HG03469 (cell line): Measurements from ENCODE around the gene GSTT2B.
"Not testable (repeated sequence)": the region's sequence is repeated elsewhere in the genome, so short reads cannot be mapped to it uniquely, and the experiment has no call there.

ENCODE experiments used
- ATAC-seq: cut with Tn5 transposase; IDR thresholded peaks from one replicate; pipeline ENCODE4 v1.9.1; 2021; ENCODE audit warnings: mild to moderate bottlenecking, moderate library complexity, moderate number of reproducible peaks; ENCODE audit not compliant: unreplicated experiment

GSTT2B gene

GRCh38 chr22:23949764-23950163, 11.2 kb downstream of the GSTT2B start:
- ATAC-seq: not testable (repeated sequence)

DNA sequence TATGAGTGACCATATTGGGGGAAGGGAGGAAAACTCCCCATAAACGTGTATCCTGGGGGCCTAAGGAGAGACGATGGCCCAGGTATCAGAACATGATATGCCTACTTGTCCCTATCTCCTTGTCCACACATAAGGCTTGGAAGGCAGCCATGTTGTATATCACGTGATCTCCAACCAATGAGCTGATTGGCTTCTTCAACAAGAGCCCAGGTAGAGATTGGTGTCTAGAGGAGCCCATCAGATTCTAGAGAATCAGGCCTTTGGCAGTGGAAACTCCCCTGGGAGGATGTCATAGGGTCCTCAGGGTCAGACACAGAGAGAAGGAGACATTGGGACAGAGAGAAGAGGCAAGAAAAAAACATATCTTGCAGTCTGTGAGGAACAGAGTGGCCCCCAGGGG, 13.6 kb downstream of the GSTT2B start:
- ATAC-seq: not testable (repeated sequence)

- not testable (repeated sequence) for ATAC-seq
Measured at GRCh38 chr22:23940166-23940565, 20.8 kb downstream of the GSTT2B start.

- no peak for ATAC-seq
Measured at GRCh38 chr22:23939017-23939357, 22.0 kb downstream of the GSTT2B start.

DNA sequence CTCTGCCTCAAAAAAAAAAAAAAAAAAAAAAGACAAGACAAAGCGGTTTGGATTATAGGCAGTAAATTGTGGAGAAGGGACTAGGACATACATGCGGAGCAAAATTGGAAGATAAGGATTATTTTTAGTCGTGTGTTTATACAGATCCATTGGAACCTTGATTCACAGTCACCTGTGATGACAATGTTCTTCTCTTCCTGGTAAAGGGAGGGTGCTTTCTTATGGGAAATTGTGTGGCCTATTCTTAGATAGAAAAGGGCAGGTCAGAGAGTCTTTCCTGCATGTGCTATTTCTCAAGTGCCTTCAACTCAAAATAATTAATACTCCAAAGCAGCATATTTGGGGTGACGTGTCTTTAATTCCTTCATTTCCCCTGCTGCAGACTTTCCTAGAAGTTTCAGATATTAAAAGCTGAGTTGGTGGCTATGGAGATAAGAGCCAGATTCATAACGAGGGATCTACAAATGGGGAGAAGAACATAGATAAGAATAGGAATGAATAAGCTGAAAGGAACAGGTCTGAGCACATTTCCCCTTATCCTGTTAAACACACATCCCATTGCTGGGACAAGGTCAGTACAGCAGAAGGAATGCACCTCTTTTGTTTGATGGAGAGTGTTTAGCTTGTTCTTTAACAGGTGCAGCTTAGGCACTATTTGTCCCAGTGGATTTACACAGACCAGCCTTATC, 22.5 kb downstream of the GSTT2B start:
- ATAC-seq: no peak

GRCh38 chr22:23926561-23926960, 34.4 kb downstream of the GSTT2B start:
- ATAC-seq: no peak

DNA sequence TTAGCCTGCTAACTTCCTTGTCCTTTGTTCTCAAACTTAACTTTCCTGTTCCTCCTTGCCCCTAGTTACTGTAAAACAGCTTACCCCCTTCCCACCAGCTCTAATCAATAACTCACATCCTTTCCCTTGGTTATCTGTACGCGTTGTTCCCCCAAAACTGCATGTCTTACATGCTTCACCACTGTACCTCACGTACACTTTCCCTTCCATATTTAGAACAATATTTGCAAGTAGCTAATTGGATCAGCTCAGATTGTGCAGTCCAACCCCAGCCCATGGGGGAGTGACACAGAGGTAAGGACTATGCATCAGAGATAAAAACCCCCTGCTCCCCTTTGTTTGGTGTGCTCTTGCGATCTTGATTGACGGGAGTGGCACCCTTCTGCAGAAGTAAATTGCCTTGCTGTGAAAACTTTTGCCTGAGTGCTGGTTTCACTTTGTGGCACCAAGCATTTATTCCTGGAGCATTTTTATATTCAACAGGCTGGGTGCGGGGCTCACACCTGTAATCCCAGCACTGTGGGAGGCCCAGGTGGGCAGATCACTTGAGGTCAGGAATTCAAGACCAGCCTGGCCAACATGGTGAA, 35.9 kb downstream of the GSTT2B start:
- no peak for ATAC-seq

- no peak for ATAC-seq
Measured at GRCh38 chr22:23922921-23923320, 38.1 kb downstream of the GSTT2B start.

- not testable (repeated sequence) for ATAC-seq
Measured at GRCh38 chr22:23921586-23922201, 39.3 kb downstream of the GSTT2B start.

GRCh38 chr22:23920267-23920611, 40.8 kb downstream of the GSTT2B start:
- ATAC-seq: not testable (repeated sequence)

GRCh38 chr22:23915290-23915689, 45.7 kb downstream of the GSTT2B start:
- ATAC-seq: no peak

DNA sequence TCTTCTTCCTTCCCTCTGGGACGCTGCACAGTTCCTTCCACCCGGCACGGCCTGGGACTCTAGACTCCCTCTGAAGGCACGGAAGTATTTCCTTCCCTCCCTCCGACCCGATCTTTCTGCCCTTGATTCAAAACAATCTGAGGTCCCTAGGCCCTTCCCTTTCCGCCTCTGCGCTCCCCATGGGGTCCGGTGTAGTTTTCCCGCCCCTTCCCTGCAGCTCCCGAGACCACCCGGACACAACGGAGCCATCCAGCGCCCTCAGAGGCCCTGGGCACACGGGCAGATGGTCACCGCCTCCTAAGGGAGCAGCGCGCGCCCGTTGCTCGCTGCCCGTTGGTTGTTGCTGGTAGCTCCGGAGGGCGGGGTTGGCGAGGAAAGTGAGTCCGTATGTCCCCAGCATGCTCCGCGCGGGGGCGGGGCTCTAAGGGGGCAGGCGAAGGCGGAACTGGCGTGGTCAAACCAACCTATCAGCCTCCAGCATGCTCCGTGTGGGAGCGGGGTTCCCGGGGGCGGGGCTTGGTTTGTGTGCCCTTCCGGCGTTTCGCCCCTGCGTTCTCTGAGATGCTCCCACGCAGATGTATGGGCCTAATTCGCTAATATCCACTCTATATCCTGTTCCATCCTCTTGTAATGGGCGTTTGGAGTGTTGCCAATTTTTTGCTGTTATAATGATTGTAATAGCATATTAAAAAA, 47.2 kb downstream of the GSTT2B start:
- ATAC-seq: peak; percentile 79

GRCh38 chr22:23913306-23913660, 47.7 kb downstream of the GSTT2B start:
- ATAC-seq: no peak

DNA sequence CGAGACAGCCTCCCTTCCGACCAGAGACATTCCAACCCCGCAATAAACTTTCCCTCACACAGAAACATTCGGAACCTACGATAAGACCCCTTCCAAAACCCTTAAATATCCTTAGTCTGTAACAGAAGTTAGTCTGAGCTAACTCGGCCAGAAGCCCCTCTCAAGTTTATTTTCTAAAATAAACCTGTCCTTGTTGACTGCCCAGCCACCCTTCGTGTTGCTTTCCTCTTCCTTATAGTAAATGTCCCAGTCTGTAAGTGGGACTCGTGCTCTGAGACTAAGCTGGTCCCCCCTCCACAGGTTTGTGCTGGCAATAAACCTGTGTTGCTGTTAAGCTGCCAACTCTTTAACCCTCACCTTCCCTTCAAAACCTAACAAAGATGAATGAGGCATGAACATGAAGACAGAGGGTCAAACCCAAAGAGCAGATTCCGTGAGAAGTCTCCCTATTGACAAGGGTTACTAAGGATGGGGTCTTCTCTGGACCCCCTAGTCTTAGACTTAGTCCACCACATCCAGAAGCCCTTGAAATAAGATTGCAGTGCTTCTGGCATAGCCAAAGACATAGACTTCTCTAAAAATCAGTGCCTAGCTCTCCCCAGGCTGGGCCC, 48.6 kb downstream of the GSTT2B start:
- ATAC-seq: no peak

DNA sequence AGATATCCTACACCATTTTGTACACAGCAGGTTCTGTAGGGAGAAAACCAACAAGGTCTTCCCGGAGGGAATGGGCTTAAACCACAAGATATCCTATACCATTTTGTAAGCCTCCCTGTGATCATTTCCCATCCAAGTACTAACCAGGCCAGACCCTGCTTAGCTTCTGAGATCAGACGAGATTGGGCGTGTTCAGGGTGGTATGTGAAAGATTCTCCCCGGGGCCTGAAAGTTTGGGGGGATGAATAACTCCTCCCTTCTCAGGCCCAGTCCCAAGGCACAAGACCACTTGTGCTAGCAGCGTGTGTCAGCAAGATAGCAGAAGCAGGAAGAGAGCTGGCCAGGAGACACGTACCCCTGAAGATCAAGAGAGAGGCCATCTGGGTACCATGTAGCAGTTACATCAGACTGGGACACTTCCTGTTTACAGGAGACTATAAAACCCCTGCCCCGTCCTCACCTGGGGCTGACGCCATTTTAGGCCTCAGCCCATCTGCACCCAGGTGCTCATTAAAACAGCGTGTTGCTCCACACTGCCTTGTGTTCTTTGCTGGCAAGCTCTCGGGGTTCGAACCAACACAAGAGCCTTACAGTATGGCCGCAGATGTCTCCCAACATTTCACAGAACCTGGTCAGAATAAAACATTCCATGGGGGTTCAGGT, 49.5 kb downstream of the GSTT2B start:
- no peak for ATAC-seq

DNA sequence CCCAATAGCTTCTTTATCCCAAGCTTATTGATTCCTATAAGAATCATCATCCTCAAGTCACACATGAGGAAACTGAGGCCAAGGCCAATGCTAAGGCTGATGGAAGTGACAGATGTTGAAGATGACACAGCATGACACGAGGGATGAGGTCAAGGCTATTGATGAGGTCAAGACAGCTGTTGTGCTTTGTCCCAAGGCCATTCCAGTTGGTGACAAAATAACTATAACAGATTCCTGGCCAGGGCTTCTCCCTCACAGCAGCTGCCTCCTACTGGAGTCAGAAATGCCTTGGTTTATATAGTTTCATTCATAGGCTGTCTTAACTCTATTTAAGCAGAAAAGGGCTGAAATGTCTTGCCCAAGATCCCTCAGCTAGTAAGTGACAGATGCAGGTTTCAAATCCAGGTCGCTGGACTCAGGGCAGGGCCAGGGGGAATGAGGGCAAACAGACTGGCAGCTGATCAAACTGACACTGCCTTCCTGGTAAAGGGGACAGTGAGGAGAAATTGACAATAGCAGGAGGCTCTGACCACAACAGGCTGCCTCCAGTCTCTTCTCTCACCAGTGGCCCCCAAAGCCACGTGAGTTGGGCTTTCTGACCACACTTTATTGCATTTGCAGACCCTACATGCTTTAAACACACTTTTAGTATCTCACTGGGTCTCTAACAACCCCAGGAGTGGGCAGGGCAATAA, 50.4 kb downstream of the GSTT2B start:
- ATAC-seq: no peak

GRCh38 chr22:23909296-23909898, 51.6 kb downstream of the GSTT2B start:
- no peak for ATAC-seq

DNA sequence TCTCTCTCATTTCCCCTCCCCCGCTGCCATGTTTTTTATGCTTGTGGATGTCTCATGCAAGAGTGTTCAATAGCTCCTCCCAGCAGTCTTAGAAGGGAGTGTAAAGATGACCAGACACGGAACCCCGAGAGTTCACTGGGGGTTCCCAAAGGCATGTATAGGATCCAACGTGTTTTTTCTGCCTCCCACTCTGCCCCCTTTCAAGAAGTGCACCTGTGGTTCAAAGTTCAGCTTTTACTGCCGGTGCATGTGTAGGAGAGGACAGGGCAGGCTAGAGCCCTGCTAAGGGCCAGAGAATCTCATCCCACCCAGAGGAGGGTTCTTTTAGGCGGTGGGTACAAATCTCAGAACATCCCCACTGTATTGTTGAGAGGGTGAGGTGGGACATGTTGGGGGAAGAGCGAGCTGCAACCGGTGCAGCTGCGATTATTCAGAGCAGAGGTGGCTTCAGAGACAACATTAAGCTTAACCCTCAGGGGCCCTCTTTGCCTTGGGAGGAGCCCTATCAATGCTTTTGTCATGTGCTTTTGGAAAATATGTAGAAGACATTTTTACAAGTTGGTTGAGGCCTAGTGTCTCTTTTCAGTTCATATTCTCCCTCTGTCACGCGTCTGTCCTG, 52.3 kb downstream of the GSTT2B start:
- no peak for ATAC-seq

GRCh38 chr22:23907423-23907822, 53.6 kb downstream of the GSTT2B start:
- not testable (repeated sequence) for ATAC-seq
